GM18870 (cell line): ENCODE measurements around the gene ARHGAP10.
"Not testable (repeated sequence)": the region's sequence is repeated elsewhere in the genome, so short reads cannot be mapped to it uniquely, and the experiment has no call there.

Experiments used
- ATAC-seq: cut with Tn5 transposase; IDR thresholded peaks from one replicate; pipeline ENCODE4 v1.9.1; 2021; ENCODE audit warnings: moderate library complexity; ENCODE audit not compliant: unreplicated experiment

Gene ARHGAP10

GRCh38 chr4:147846318-147847155 lies 114.6 kb downstream of the ARHGAP10 start:
- peak; percentile 75 for ATAC-seq

DNA sequence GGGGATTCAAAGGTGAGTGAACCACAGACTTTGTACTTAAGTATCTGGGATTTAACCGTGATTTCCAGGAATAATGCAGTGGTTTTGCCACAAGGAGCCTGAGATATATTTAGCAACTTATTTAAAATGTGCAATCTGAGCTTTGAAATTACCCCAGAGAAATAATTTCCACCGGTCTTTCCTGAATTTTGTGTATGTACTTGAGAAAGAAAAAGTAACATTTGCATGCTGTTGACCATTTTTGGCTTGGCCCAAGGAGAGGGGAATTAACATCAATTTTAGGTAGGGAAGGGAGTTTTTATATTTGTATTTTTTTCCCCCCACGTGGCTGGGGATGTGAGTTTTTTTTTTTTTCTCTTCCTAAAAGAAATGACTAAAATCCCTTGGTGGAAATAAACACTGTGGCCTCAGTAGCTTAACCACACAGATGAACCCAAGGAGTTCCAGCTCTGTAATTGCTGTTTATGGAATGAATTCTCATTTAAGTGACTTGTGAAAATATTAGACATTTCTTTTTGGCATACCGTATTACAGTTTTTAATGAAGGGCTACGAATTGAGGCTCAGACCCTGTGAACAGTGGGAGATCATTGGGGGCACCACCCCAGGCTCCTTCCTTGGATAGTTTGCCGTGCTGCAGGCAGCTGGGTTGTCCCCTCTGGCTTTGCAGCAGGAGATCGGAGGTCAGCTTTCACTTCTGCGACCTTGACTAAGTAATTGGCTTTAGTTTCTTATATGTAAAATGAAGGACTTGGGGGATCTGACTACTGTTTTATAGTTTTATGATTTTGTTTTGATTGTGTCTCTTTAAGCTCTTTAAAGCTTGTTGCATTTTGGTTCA lies 116.1 kb downstream of the ARHGAP10 start:
- ATAC-seq, result no peak

GRCh38 chr4:147848634-147849033 lies 116.7 kb downstream of the ARHGAP10 start:
- no peak for ATAC-seq

DNA sequence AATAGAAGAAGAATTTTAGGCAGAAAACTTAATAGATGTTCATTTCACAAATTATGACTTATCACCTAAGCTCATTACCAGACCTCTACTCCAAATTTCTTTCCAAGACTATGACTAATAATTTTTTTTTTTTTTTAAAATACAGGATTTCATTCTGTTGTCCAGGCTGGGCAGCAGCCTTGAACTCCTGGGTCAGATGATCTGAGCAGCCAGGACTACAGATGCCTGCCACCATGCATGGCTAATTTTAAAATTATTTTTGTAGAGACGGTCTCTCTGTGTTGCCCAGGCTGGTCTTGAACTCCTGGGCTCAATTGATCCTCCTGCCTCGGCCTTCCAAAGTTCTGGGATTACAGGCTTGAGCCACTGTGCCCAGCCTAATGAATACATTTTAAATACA lies 119.2 kb downstream of the ARHGAP10 start:
- ATAC-seq, result no peak

GRCh38 chr4:147853706-147854105 lies 121.8 kb downstream of the ARHGAP10 start:
- ATAC-seq, result no peak

DNA sequence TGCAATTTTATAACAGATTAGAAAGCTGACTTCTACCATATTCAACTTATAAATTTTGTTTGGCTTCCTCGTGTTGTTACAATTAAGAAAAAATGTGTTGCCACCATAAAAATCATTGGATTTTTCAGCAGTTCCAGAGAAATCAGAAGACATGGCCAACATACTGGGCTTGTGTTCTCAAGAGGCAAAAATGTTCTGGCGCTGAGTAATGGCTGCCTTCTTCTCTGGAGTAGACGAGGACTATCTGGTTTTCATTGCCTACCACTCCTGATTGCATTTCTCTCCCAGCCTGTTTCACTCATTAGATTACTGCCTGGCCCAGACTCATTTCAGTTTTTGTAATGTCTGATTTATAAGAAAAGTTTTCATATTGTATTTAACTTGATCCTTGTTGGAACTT lies 122.3 kb downstream of the ARHGAP10 start:
- ATAC-seq, result no peak

DNA sequence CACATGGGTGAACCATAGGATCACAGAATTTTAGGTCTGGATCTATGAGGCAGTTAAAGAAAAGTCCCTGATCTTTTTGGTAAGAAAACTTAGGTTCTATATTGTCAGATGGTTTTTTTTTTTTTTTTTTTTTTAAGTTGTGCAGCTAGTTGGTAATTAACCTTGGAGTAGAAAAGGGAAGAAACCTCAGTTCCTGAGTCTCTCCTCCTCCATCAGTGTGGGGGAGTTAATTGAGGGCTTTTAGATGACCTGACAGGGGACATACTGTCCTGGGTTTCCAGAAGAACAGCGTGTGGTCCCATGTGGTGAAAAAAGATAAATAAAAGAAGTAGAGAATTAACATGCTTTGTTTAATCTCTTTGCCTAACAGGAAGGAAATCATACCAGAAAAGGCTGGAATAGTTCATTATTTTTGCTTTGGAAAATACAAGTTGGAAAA lies 123.7 kb downstream of the ARHGAP10 start:
- no peak for ATAC-seq

GRCh38 chr4:147860960-147861359 lies 129.1 kb downstream of the ARHGAP10 start:
- no peak for ATAC-seq

DNA sequence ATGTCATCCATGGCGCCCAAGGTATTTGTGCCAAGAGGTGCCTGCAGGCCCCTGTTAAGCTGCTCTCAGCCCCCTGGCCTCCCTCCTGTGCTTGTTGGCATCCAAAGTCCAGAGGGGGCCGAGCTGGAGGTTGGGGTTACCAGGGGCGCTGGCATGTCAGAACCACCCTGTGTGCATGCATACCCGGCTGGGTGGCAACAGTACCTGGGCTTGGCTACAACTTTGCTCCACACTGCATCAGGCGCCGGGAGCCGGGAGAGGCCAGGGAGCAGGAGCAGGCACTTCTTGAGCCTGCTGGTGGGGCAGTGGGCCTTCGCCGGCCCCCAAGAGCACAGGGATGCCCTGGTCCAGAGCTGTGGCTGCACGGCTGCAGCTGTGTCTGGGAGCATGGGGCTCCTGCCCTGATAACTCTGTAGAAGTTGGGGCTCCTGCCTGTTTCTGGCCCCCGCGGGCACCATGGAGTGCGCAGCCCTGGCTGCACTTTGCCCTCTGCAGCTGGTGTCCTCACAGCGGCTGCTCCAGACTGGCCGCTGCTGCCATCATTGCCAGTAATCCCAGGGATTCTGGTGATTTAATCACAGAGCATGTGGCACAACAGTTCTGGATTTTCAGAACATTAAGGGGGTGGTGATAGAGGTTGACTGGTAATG lies 130.3 kb downstream of the ARHGAP10 start:
- ATAC-seq, result no peak

DNA sequence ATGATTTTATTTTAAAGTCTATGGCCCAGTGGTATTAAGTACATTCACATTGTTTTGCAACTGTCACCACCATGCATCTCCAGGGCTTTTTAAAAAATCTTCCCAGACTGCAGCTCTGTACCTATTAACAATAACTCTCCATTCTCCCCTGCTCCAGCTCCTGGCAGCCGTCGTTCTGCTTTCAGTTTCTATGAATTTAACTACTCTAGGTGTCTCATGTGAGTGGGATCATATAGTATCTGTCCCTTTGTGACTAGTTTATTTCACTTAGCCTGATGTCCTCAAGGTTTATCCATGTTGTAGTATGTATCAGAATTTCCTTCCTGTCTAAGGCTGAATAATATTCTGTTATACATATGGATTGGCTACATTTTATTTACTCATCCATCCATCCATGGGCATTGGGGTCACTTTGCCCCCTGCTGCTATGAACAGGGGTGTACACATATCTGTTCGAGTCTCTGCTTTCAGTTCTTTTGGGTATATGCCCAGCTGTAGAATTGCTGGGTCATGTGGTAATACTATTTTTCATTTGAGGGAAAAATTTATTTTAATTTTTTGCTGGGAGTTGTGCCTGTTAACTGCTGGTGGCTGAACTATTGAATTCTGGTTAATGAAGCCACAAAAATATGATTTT lies 131.3 kb downstream of the ARHGAP10 start:
- ATAC-seq, result peak; percentile 54

- no peak for ATAC-seq
Observed at GRCh38 chr4:147863808-147864472, 132.1 kb downstream of the ARHGAP10 start.

GRCh38 chr4:147864607-147865006 lies 132.7 kb downstream of the ARHGAP10 start:
- ATAC-seq, result no peak

GRCh38 chr4:147865926-147866325 lies 134.0 kb downstream of the ARHGAP10 start:
- ATAC-seq, result no peak

- ATAC-seq, result peak; percentile 62
Observed at GRCh38 chr4:147866532-147867271, 134.8 kb downstream of the ARHGAP10 start.

DNA sequence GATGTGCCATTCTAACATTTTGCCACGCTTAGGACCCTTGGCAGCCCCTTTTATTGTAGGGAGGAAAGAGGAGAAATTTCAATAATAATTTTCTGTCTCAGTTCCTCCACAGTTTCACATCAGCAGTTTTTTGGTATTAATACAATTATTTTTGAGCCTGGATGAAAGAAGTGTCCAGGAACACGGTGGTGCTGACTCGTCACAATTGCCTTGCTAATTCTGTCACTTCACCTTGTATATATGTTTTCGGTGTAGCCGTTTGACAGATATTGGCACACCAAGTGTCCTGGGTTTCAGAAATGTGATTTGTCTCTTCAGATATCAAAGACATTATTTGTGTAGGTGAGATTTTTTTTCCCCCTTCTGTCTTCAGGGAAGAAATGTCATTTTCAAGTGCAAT lies 142.2 kb downstream of the ARHGAP10 start:
- ATAC-seq, result no peak

DNA sequence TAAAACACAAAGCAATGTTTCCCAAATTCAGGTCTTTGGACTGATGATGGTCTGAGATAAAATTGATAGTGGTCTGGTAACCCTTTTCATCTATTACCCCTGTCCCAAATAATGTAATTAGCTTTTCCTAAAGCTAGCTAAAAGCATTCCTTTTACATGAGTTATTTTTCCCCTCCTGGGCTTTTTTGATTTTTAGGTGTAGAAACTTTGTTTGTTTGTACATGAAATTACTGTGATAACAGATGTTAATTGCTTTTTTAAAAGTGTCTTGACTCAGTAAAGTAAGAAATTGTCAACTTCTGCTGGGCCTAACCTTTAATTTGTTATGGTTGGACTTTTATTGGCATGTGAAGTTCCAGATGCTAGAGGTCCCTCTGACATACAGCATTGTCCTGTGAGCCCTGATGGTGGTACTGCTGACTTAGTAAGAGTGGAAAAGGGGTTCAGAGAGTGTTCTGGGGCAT lies 145.5 kb downstream of the ARHGAP10 start:
- no peak for ATAC-seq

DNA sequence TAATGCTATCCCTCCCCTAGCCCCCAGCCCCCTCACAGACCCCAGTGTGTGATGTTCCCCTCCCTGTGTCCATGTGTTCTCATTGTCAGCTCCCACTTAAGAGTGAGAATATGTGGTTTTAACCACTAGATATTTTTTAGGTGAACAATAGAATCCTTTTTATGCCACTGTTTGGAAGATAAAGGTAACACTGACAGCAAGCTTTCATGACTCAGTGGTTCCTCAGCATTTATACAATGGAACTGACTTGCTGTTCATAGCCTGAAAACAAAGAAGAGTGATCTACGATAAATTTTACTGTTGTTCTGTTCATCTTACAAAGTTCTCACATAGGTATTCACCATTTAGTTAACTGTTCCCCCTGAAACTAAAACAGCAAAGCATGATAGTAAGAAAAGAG lies 147.8 kb downstream of the ARHGAP10 start:
- no peak for ATAC-seq

- no peak for ATAC-seq
Observed at GRCh38 chr4:147880511-147880910, 148.6 kb downstream of the ARHGAP10 start.

DNA sequence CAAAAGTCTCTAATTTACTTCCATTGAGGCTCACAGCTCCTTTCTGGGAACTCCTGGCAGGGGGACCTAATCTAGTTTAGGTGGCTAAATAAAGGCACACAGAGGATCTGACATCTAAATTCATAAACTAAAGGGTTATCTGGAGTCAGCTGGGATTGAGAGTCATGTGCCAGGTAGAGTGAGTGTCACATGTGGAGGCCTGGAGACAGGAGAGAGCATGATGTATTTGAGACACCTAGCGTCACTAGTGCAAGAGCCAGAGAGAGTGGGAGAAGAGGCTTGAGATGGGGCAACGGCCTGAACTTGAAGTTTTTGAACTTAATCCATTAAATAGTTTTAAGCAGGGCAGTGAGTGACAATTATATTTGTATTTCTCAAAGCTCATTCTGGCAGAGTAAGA lies 152.6 kb downstream of the ARHGAP10 start:
- no peak for ATAC-seq

GRCh38 chr4:147885216-147885615 lies 153.3 kb downstream of the ARHGAP10 start:
- not testable (repeated sequence) for ATAC-seq
